ENCODE results near the gene RAD51B. TPM values are rescaled to one million over a fixed set of nuclear protein-coding genes. Genes with fewer than 3 reads are reported as not detected.

The RAD51B gene
- total RNA-seq, 1 experiment from 2014 or later, result 14.2 TPM

DNA sequence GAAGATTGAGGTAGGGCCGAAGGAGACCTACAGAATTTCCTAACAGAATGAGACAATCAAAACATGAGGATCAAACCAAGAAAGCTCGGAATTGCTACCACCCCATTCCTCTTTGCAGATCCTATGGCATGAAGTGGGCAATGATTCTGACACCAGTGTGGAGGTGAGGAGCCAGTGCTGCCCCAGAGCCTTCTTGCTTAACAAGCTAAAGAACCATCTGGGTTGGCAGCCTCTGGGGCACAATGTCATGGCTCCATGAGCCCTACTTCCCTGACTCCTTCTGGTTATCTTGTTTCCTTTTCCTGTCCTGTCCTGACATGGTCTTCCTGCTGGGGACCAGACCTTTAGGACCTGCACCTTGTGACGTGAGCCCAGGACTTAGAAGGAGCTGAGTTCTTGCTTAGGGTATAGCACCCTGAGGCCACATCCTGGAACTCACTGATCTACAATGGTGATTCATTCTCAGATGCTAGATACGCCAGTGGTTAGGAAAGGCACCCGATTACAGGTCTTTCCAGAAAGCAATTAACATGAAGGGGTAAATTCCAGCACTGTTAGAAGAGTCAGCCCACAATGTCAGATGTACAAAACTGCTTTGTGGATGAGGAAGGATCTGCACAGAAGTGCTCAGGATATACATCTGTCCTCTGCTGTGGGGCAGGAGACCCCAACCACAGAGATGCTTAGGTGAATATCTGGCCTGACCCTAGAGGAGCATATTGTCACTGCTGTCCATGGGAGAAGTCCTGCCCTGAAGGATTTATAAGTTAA, 649.0 kb downstream of the RAD51B start:
- POLR2A ChIA-PET, result interaction anchor here (0.6 kb wide), 1 partner anchor 343 kb away, joined by 3 read pairs; no protein-coding TSS in a partner anchor
- no peak for ATAC-seq

DNA sequence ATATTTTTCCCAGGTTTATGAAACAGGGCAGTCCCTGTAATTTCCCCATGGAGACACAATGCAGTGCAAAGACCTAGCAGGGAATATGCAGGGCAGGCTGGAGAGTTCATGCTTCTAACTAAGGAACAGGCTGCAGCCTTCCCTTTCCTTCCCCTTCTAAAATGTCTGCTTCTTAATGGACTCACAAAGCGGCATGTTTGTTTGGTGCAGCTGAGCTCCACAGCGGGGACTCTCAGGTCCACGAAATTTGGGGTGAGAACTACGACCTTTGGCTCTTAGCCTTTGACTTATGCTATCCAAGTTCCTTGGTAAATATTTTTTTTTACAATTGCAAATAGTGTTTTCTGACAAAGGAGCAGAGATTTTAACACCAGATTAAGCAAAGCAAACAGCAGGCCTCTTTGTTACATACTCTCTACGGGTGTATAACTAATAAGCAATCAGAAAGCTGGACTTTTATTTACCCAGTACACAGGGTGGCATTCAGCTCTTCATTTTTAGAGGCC, 649.7 kb downstream of the RAD51B start:
- Mint-ChIP-seq H3K27ac (peak overlapping the region; percentile 92), H3K9me3 (no peaks in the 10 kb centered on the region), H3K4me1 (peaks cover 58% of the 10 kb centered on the region), H3K36me3 (no peaks in the 10 kb centered on the region; the same call in 1 of the 2 replicates), H3K4me3 (no peak overlapping the region), H3K27me3 (ENCODE audit: low read depth) (no peaks in the 10 kb centered on the region)
- POLR2A ChIA-PET, result interaction anchor here (0.6 kb wide), 1 partner anchor 342 kb away, joined by 3 read pairs; no protein-coding TSS in a partner anchor
- DNase-seq (ENCODE audit: low spot score) (no peak), ATAC-seq (no peak)
- CTCF ChIA-PET, result interaction anchor here (0.6 kb wide), 1 partner anchor 19 kb away, joined by 3 read pairs; no protein-coding TSS in a partner anchor
- 0 out of 2 replicates have a peak, but pooled peaks have one; percentile 28 for TF ChIP-seq GABPB1 (CRISPR knock-in tag; IDR thresholded peaks at IDR 0.05)
- TF ChIP-seq, protein P1, sequence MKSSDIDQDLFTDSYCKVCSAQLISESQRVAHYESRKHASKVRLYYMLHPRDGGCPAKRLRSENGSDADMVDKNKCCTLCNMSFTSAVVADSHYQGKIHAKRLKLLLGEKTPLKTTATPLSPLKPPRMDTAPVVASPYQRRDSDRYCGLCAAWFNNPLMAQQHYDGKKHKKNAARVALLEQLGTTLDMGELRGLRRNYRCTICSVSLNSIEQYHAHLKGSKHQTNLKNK (CRISPR knock-in tag; IDR thresholded peaks at IDR 0.05), result no peak
- TF ChIP-seq EMX1 (CRISPR knock-in tag; IDR thresholded peaks at IDR 0.05), result no peak

More for the DNA sequence above, 649.0 kb downstream of the RAD51B start:
- DNase-seq (ENCODE audit: low spot score), result no peak
- H3K9me3 Mint-ChIP-seq, result no peaks in the 10 kb centered on the region
- no peaks in the 10 kb centered on the region for H3K27me3 Mint-ChIP-seq (ENCODE audit: low read depth)
- TF ChIP-seq, protein P2, sequence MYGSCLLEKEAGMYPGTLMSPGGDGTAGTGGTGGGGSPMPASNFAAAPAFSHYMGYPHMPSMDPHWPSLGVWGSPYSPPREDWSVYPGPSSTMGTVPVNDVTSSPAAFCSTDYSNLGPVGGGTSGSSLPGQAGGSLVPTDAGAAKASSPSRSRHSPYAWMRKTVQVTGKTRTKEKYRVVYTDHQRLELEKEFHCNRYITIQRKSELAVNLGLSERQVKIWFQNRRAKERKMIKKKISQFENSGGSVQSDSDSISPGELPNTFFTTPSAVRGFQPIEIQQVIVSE (CRISPR knock-in tag; IDR thresholded peaks at IDR 0.05; ENCODE audit: borderline replicate concordance), result no peak
- TF ChIP-seq, protein P3, sequence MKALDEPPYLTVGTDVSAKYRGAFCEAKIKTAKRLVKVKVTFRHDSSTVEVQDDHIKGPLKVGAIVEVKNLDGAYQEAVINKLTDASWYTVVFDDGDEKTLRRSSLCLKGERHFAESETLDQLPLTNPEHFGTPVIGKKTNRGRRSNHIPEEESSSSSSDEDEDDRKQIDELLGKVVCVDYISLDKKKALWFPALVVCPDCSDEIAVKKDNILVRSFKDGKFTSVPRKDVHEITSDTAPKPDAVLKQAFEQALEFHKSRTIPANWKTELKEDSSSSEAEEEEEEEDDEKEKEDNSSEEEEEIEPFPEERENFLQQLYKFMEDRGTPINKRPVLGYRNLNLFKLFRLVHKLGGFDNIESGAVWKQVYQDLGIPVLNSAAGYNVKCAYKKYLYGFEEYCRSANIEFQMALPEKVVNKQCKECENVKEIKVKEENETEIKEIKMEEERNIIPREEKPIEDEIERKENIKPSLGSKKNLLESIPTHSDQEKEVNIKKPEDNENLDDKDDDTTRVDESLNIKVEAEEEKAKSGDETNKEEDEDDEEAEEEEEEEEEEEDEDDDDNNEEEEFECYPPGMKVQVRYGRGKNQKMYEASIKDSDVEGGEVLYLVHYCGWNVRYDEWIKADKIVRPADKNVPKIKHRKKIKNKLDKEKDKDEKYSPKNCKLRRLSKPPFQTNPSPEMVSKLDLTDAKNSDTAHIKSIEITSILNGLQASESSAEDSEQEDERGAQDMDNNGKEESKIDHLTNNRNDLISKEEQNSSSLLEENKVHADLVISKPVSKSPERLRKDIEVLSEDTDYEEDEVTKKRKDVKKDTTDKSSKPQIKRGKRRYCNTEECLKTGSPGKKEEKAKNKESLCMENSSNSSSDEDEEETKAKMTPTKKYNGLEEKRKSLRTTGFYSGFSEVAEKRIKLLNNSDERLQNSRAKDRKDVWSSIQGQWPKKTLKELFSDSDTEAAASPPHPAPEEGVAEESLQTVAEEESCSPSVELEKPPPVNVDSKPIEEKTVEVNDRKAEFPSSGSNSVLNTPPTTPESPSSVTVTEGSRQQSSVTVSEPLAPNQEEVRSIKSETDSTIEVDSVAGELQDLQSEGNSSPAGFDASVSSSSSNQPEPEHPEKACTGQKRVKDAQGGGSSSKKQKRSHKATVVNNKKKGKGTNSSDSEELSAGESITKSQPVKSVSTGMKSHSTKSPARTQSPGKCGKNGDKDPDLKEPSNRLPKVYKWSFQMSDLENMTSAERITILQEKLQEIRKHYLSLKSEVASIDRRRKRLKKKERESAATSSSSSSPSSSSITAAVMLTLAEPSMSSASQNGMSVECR (CRISPR knock-in tag; IDR thresholded peaks at IDR 0.05; ENCODE audit: borderline replicate concordance), result no peak
- TF ChIP-seq, protein P4, sequence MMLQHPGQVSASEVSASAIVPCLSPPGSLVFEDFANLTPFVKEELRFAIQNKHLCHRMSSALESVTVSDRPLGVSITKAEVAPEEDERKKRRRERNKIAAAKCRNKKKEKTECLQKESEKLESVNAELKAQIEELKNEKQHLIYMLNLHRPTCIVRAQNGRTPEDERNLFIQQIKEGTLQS (CRISPR knock-in tag; conservative IDR thresholded peaks at IDR 0.05), result no peak
- TF ChIP-seq FOXP1 (CRISPR knock-in tag; IDR thresholded peaks at IDR 0.05; ENCODE audit: borderline replicate concordance), result no peak
- CTCF ChIA-PET, result interaction anchor here (0.6 kb wide), 1 partner anchor 18 kb away, joined by 3 read pairs; no protein-coding TSS in a partner anchor
- H3K4me1 Mint-ChIP-seq, result peaks cover 52% of the 10 kb centered on the region
- no peak overlapping the region for H3K4me3 Mint-ChIP-seq
- H3K27ac Mint-ChIP-seq, result no peak overlapping the region
- no peaks in the 10 kb centered on the region for H3K36me3 Mint-ChIP-seq

DNA sequence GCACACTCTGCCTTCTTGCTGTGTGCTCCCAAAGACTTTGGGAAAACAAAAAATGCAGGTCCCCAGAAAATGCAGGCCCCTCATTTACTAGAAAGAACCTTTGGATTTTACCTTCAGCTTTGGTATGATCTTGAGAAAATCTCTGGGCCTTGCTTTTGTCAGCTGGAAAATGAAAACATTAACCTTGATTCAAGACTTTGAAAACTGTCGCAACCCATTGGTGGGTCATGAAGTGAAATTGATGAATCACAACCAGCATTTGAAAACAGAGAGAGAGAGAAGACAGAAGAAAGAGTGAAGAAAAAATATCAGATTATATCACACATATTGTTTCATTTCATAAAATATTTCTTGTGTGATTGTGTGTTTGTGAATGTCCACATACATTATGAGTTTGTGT, 650.8 kb downstream of the RAD51B start:
- no peaks in the 10 kb centered on the region for H3K9me3 Mint-ChIP-seq
- H3K4me1 Mint-ChIP-seq, result peaks cover 67% of the 10 kb centered on the region
- no peak for DNase-seq (ENCODE audit: low spot score)
- no peaks in the 10 kb centered on the region for H3K27me3 Mint-ChIP-seq (ENCODE audit: low read depth)
- no peak overlapping the region for H3K4me3 Mint-ChIP-seq
- ChIA-PET POLR2A (interaction anchor here (1.0 kb wide), 1 partner anchor 20 kb away, joined by 3 read pairs; no protein-coding TSS in a partner anchor), CTCF (interaction anchor here (1.2 to 2.9 kb wide), 5 partner anchors 9 to 355 kb away, joined by 4 to 11 read pairs (median 5); no protein-coding TSS in a partner anchor)
- H3K36me3 Mint-ChIP-seq, result no peaks in the 10 kb centered on the region; the same call in 1 of the 2 replicates
- no peak for ATAC-seq
- H3K27ac Mint-ChIP-seq, result peak overlapping the region; percentile 97
- TF ChIP-seq FOXK1 (CRISPR knock-in tag; IDR thresholded peaks at IDR 0.05) (no peak), GRHL2 (CRISPR knock-in tag; IDR thresholded peaks at IDR 0.05; ENCODE audit: insufficient replicate concordance, severe bottlenecking) (no peak), FOXP1 (CRISPR knock-in tag; IDR thresholded peaks at IDR 0.05; ENCODE audit: borderline replicate concordance) (no peak), MXD4 (CRISPR knock-in tag; IDR thresholded peaks at IDR 0.05; ENCODE audit: borderline replicate concordance) (no peak)
- TF ChIP-seq, protein P5, sequence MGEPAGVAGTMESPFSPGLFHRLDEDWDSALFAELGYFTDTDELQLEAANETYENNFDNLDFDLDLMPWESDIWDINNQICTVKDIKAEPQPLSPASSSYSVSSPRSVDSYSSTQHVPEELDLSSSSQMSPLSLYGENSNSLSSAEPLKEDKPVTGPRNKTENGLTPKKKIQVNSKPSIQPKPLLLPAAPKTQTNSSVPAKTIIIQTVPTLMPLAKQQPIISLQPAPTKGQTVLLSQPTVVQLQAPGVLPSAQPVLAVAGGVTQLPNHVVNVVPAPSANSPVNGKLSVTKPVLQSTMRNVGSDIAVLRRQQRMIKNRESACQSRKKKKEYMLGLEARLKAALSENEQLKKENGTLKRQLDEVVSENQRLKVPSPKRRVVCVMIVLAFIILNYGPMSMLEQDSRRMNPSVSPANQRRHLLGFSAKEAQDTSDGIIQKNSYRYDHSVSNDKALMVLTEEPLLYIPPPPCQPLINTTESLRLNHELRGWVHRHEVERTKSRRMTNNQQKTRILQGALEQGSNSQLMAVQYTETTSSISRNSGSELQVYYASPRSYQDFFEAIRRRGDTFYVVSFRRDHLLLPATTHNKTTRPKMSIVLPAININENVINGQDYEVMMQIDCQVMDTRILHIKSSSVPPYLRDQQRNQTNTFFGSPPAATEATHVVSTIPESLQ (CRISPR knock-in tag; IDR thresholded peaks at IDR 0.05), result no peak
- TF ChIP-seq, protein P6, sequence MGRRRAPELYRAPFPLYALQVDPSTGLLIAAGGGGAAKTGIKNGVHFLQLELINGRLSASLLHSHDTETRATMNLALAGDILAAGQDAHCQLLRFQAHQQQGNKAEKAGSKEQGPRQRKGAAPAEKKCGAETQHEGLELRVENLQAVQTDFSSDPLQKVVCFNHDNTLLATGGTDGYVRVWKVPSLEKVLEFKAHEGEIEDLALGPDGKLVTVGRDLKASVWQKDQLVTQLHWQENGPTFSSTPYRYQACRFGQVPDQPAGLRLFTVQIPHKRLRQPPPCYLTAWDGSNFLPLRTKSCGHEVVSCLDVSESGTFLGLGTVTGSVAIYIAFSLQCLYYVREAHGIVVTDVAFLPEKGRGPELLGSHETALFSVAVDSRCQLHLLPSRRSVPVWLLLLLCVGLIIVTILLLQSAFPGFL (CRISPR knock-in tag; IDR thresholded peaks at IDR 0.05; ENCODE audit: borderline replicate concordance), result no peak
- TF ChIP-seq, protein P7, sequence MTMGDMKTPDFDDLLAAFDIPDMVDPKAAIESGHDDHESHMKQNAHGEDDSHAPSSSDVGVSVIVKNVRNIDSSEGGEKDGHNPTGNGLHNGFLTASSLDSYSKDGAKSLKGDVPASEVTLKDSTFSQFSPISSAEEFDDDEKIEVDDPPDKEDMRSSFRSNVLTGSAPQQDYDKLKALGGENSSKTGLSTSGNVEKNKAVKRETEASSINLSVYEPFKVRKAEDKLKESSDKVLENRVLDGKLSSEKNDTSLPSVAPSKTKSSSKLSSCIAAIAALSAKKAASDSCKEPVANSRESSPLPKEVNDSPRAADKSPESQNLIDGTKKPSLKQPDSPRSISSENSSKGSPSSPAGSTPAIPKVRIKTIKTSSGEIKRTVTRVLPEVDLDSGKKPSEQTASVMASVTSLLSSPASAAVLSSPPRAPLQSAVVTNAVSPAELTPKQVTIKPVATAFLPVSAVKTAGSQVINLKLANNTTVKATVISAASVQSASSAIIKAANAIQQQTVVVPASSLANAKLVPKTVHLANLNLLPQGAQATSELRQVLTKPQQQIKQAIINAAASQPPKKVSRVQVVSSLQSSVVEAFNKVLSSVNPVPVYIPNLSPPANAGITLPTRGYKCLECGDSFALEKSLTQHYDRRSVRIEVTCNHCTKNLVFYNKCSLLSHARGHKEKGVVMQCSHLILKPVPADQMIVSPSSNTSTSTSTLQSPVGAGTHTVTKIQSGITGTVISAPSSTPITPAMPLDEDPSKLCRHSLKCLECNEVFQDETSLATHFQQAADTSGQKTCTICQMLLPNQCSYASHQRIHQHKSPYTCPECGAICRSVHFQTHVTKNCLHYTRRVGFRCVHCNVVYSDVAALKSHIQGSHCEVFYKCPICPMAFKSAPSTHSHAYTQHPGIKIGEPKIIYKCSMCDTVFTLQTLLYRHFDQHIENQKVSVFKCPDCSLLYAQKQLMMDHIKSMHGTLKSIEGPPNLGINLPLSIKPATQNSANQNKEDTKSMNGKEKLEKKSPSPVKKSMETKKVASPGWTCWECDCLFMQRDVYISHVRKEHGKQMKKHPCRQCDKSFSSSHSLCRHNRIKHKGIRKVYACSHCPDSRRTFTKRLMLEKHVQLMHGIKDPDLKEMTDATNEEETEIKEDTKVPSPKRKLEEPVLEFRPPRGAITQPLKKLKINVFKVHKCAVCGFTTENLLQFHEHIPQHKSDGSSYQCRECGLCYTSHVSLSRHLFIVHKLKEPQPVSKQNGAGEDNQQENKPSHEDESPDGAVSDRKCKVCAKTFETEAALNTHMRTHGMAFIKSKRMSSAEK (CRISPR knock-in tag; IDR thresholded peaks at IDR 0.05; ENCODE audit: borderline replicate concordance), result no peak
